Peyer's patch (tissue), 4 donors: ENCODE results near the gene RALGPS1.

Source experiments
- POLR2A ChIP-seq, 2 donors: fragments of 450-650 bp; IDR thresholded peaks; one replicate each; pipeline ENCODE4 v1.5.1; 2017; ENCODE audit warnings: antibody characterized with exemption in 2 of 2, mild to moderate bottlenecking in 2 of 2, moderate library complexity in 2 of 2
- TF ChIP-seq, protein P1 (sequence below), 6 experiments: fragments of 450-650 bp in 4 of 6; fragments of 200-600 bp in 2 of 6; sonication (generic) in 1 of 6; IDR thresholded peaks; one replicate each; pipeline ENCODE4 v1.5.1; 2017 to 2019; ENCODE audit warnings: antibody characterized with exemption in 6 of 6, mild to moderate bottlenecking in 3 of 6, moderate library complexity in 1 of 6

- TF ChIP-seq, protein P1, sequence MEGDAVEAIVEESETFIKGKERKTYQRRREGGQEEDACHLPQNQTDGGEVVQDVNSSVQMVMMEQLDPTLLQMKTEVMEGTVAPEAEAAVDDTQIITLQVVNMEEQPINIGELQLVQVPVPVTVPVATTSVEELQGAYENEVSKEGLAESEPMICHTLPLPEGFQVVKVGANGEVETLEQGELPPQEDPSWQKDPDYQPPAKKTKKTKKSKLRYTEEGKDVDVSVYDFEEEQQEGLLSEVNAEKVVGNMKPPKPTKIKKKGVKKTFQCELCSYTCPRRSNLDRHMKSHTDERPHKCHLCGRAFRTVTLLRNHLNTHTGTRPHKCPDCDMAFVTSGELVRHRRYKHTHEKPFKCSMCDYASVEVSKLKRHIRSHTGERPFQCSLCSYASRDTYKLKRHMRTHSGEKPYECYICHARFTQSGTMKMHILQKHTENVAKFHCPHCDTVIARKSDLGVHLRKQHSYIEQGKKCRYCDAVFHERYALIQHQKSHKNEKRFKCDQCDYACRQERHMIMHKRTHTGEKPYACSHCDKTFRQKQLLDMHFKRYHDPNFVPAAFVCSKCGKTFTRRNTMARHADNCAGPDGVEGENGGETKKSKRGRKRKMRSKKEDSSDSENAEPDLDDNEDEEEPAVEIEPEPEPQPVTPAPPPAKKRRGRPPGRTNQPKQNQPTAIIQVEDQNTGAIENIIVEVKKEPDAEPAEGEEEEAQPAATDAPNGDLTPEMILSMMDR (IDR thresholded peaks at IDR 0.05), result no peak
- TF ChIP-seq POLR2A (IDR thresholded peaks at IDR 0.05), result no peak
These were observed 296.5 kb downstream of the RALGPS1 start for GRCh38 chr9:127210851-127211730.
